Heart left ventricle (tissue), 16 donors: Measurements from ENCODE around the gene LCMT1. TPM values are rescaled to one million over a fixed set of nuclear protein-coding genes. Genes with fewer than 3 reads are reported as not detected.

Experiments
- ATAC-seq, 4 donors: fragments of 200-7000 bp; cut with Tn5 transposase; one replicate each; pipeline ENCODE4 v1.9.1; 2020 to 2022; ENCODE audit warnings: moderate library complexity in 4 of 4, mild to moderate bottlenecking in 3 of 4, moderate number of reproducible peaks in 1 of 4
- DNase-seq, 5 donors: peaks; one replicate each; pipeline ENCODE4 v3.0.0-alpha.2; 2020
- H3K27ac ChIP-seq, 12 donors: fragments of 200-600 bp; sonication (generic) in 4 of 12; one replicate each; pipeline versions ENCODE4 v1.5.0 to v1.8.0; 2016 to 2022; ENCODE audit warnings: mild to moderate bottlenecking in 2 of 12
- H3K27me3 ChIP-seq, 9 donors: fragments of 200-600 bp; sonication (generic) in 2 of 9; one replicate each; pipeline versions ENCODE4 v1.5.1 to v1.8.0; 2016 to 2022; ENCODE audit warnings: mild to moderate bottlenecking in 3 of 9
- H3K36me3 ChIP-seq, 9 donors: fragments of 200-600 bp; sonication (generic) in 2 of 9; one replicate each; pipeline versions ENCODE4 v1.5.0 to v1.8.0; 2018 to 2022; ENCODE audit warnings: mild to moderate bottlenecking in 2 of 9
- H3K4me1 ChIP-seq, 12 donors: fragments of 200-600 bp; sonication (generic) in 4 of 12; one replicate each; pipeline versions ENCODE4 v1.5.0 to v1.8.0; 2016 to 2022; ENCODE audit warnings: mild to moderate bottlenecking in 3 of 12
- H3K4me3 ChIP-seq, 12 donors: fragments of 200-600 bp; sonication (generic) in 4 of 12; one replicate each; pipeline versions ENCODE4 v1.5.0 to v1.8.0; 2017 to 2022; ENCODE audit warnings: mild to moderate bottlenecking in 9 of 12, moderate library complexity in 4 of 12
- H3K9me3 ChIP-seq, 12 donors: fragments of 200-600 bp; sonication (generic) in 4 of 12; one replicate each; pipeline versions ENCODE4 v1.5.0 to v1.8.0; 2016 to 2022; ENCODE audit warnings: mild to moderate bottlenecking in 1 of 12
- POLR2A ChIP-seq, 2 donors: fragments of 450-650 bp; IDR thresholded peaks; one replicate each; pipeline ENCODE4 v1.6.1; 2017; ENCODE audit warnings: antibody characterized with exemption in 2 of 2, mild to moderate bottlenecking in 2 of 2, moderate library complexity in 2 of 2
- WGBS, 4 donors: extraction: QIAGEN DNeasy Blood & Tissue Kit in 2 of 4; methylation state at CpG; one replicate each; pipeline versions ENCODE4 v1.1.5 to v1.1.7; 2013 to 2018; 5-methylcytosine and 5-hydroxymethylcytosine counted together
- intact Hi-C, 10 donors: fragments of 100-400 bp; cut with DNase I; formaldehyde crosslinking; loops; one replicate each; pipeline versions ENCODE4 v1.11.1 to v1.14.2; 2022
- polyA plus RNA-seq, 2 donors: library from polyadenylated mRNA; stranded (reverse); fragments of 200-250 nt; gene quantifications; one replicate each; pipeline ENCODE4 v1.2.3, GENCODE V29; 2013
- total RNA-seq, 9 donors: library from RNA; depleted of rRNA in 2 of 9; stranded (reverse); fragments of >200 nt in 2 of 9; fragmentation: NEBNext Ultra II Directional in 3 of 9; extraction: Animal tissue kit (Norgen Biotek cat#: 25700) in 3 of 9; gene quantifications; one replicate each; pipeline versions ENCODE4 v1.1.0 to v1.2.4, GENCODE V29; 2016 to 2023
- TF ChIP-seq, protein P1 (sequence below), 12 donors: fragments of 200-600 bp; sonication (generic) in 4 of 12; IDR thresholded peaks; one replicate each; pipeline versions ENCODE4 v1.5.0 to v1.8.0; 2018 to 2022; ENCODE audit warnings: antibody characterized with exemption in 12 of 12, mild to moderate bottlenecking in 5 of 12
- donor health status: ischemic (EF 13 %, LVEDD 7.1; RV severe dilation, severe dysfunction).
- donor health status: healthy with polysubstance abuse.
- donor health status: DM: no; HTN: yes; CAD: no.
- donor health status: DM: no; HTN: no; CAD: no.
- donor health status: ischemic (EF 25% LVEDD 6.9; RV normal size, moderate dysfunction).
- donor health status: ischemic (EF 25% LVEDD 5.7; RV mildly dilated, moderate dysfunction).
- donor health status: healthy.
- donor health status: DM: yes; HTN: yes; CAD: no.
- donor health status: ischemic (EF 35%, LVEDD 5.7; RV mildly dilated, moderate dysfunction).
- donor health status: nonischemic (EF 11% LVEDD 7.7; RV severe dilation, severe dysfunction).
- donor health status: DM: yes; HTN: yes; CAD: no.
- donor health status: PGD.
- donor health status: ischemic (EF 29% LVEDD 5.4; RV normal size, mild dysfunction).
- donor health status: nonischemic (EF 23%, LVEDD 6.1; RV moderate dilation, normal function).

LCMT1 gene
- total and polyA plus RNA-seq, 11 donors: 33.6 to 50.0 (median 39.6) TPM

DNA sequence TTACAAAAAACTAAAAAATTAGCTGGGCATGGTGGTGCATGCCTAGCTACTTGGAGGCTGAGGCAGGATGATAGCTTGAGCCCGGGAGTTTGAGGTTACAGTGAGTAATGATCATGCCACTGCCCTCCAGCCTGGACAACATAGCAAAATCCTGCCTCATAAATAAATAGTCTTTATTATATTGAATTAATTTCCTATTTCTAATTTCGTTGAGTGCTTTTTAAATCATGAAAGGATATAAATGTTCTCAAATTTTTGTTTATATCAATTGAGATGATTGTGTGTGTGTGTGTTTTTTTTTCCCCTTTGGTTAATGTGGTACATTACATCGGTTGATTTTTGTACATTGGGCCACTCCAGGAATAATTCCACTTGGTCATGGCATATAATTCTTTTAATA is 73.2 kb downstream of the LCMT1 start:
- no peaks in the 10 kb centered on the region for H3K36me3 ChIP-seq
- DNase-seq (no peak), ATAC-seq (no peak)
- no peaks in the 10 kb centered on the region for H3K27me3 ChIP-seq
- no peak overlapping the region for H3K4me3 ChIP-seq
- no peak overlapping the region for H3K27ac ChIP-seq
- intact Hi-C loops: no loop called here
- TF ChIP-seq POLR2A (IDR thresholded peaks at IDR 0.05): no peak
- TF ChIP-seq, protein P1, sequence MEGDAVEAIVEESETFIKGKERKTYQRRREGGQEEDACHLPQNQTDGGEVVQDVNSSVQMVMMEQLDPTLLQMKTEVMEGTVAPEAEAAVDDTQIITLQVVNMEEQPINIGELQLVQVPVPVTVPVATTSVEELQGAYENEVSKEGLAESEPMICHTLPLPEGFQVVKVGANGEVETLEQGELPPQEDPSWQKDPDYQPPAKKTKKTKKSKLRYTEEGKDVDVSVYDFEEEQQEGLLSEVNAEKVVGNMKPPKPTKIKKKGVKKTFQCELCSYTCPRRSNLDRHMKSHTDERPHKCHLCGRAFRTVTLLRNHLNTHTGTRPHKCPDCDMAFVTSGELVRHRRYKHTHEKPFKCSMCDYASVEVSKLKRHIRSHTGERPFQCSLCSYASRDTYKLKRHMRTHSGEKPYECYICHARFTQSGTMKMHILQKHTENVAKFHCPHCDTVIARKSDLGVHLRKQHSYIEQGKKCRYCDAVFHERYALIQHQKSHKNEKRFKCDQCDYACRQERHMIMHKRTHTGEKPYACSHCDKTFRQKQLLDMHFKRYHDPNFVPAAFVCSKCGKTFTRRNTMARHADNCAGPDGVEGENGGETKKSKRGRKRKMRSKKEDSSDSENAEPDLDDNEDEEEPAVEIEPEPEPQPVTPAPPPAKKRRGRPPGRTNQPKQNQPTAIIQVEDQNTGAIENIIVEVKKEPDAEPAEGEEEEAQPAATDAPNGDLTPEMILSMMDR (IDR thresholded peaks at IDR 0.05): no peak
- H3K4me1 ChIP-seq: no peaks in the 10 kb centered on the region
- H3K9me3 ChIP-seq: no peaks in the 10 kb centered on the region
- WGBS, 4 donors: 72 to 86% (median 76%) methylated on average over 3 of the region's 3 CpGs

DNA sequence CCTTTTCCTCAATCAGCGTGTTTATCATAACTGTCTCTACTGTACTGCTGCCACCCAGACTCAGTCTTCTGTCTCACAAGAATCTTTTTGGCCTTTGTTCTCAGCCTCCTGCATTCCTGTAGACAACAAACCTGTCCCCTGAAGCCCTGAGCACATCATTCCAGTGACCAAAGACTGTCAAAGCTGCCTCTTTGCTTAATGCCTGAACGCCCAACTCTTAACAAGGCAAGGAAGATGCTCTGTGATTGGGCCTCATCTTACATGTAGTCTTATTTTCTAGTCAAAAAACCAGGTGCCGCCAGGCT is 75.9 kb downstream of the LCMT1 start:
- Histone ChIP-seq H3K4me3 (no peak overlapping the region), H3K9me3 (no peaks in the 10 kb centered on the region), H3K27me3 (no peaks in the 10 kb centered on the region), H3K36me3 (no peaks in the 10 kb centered on the region), H3K27ac (no peak overlapping the region), H3K4me1 (no peaks in the 10 kb centered on the region)
- no peak for TF ChIP-seq POLR2A (IDR thresholded peaks at IDR 0.05)
- TF ChIP-seq, protein P1 (IDR thresholded peaks at IDR 0.05): no peak
- ATAC-seq (no peak), DNase-seq (no peak)
- intact Hi-C loops: no loop called here
- WGBS, 4 donors: 92 to 94% (median 94%) methylated on average over 3 of the region's 3 CpGs

DNA sequence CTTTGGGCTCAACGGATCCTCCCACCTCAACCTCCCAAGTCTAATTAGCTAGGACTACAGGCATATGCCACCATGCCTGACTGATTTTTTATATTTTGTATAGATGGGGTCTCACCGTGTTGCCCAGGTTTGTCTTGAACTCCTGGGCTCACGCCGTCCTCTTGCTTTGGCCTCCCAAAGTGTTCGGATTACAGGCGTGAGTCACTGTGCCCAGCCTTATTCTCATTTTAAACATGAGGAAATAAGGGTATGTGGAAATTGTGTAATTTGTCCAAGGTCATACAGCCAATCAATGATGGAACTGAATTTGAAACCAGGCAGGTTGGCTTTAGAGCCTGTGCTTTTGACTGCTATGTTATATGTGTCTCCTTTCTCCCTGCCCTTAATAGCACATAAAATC is 77.8 kb downstream of the LCMT1 start:
- H3K27me3 ChIP-seq: no peaks in the 10 kb centered on the region
- intact Hi-C loops: no loop called here
- H3K36me3 ChIP-seq: no peaks in the 10 kb centered on the region
- no peak for TF ChIP-seq POLR2A (IDR thresholded peaks at IDR 0.05)
- TF ChIP-seq, protein P1 (IDR thresholded peaks at IDR 0.05): no peak
- WGBS, 4 donors: 95 to 97% (median 96%) methylated on average over 6 of the region's 6 CpGs
- DNase-seq: no peak
- no peaks in the 10 kb centered on the region for H3K9me3 ChIP-seq
- H3K4me3 ChIP-seq: no peak overlapping the region
- no peak overlapping the region for H3K27ac ChIP-seq
- no peak for ATAC-seq
- no peaks in the 10 kb centered on the region for H3K4me1 ChIP-seq

DNA sequence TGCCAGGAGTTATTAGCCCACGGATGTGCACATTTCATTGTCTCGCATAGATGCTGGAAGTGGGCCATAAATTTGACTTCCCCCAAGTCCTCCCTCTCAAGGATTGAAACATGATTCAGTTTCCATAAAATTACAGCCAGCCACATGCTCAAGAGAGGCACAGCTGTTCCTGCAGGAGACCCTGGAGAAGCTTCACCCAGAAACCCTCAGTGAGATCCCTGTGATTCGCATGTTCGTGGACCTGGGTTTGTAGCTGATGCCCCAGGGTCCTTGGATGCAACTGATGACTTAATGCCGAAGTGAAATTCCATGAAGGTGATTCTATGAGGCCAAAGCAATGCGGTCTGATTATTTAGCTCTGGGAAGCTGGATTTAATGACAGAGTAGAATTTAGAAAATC is 80.6 kb downstream of the LCMT1 start:
- no peak overlapping the region for H3K4me3 ChIP-seq
- no peak for ATAC-seq
- no peaks in the 10 kb centered on the region for H3K4me1 ChIP-seq
- WGBS, 4 donors: 73 to 82% (median 77%) methylated on average over 6 of the region's 6 CpGs
- H3K9me3 ChIP-seq: no peaks in the 10 kb centered on the region
- H3K27me3 ChIP-seq: no peaks in the 10 kb centered on the region
- DNase-seq: no peak
- no peaks in the 10 kb centered on the region for H3K36me3 ChIP-seq
- intact Hi-C loops: no loop called here
- TF ChIP-seq, protein P1 (IDR thresholded peaks at IDR 0.05): no peak
- TF ChIP-seq POLR2A (IDR thresholded peaks at IDR 0.05): no peak
- H3K27ac ChIP-seq: no peak overlapping the region
